Astrocyte of the spinal cord (primary cell): ENCODE measurements around the gene CA11.
A peak's percentile ranks its signal among the peaks of the same experiment; 100 is the strongest.
"Not testable (repeated sequence)": the region's sequence is repeated elsewhere in the genome, so short reads cannot be mapped to it uniquely, and the experiment has no call there.

Source experiments
- DNase-seq: peaks from one replicate; pipeline ENCODE4 v3.0.0; 2011; ENCODE audit warnings: low read depth, low spot score
- H3K4me3 ChIP-seq: 2 replicates; pipeline ENCODE4 v1.5.1; 2011; ENCODE audit warnings: low read depth, mild to moderate bottlenecking, low read length, moderate library complexity
- CTCF ChIP-seq: IDR thresholded peaks from 2 replicates; pipeline ENCODE4 v1.5.1; 2012; ENCODE audit warnings: low read depth, mild to moderate bottlenecking, low read length, inconsistent platforms
- in situ Hi-C: cut with HindIII; loops from 2 replicates; pipeline ENCODE4 v1.10.0; 2017; ENCODE audit warnings: low sequenced_read_pairs

CA11 gene

GRCh38 chr19:48659768-48660167 lies 13.8 kb upstream of the CA11 start:
- DNase-seq: no peak
- in situ Hi-C loops: no loop called here
- no peak for TF ChIP-seq CTCF
- no peak overlapping the region for H3K4me3 ChIP-seq

GRCh38 chr19:48658483-48658882 lies 12.5 kb upstream of the CA11 start:
- DNase-seq: no peak
- in situ Hi-C loops: no loop called here
- H3K4me3 ChIP-seq: no peak overlapping the region
- no peak for TF ChIP-seq CTCF

- DNase-seq, H3K4me3 ChIP-seq, in situ Hi-C loops: not testable (repeated sequence)
Observed at GRCh38 chr19:48657828-48658227, 11.8 kb upstream of the CA11 start.

GRCh38 chr19:48656840-48657474 lies 11.0 kb upstream of the CA11 start:
- in situ Hi-C loops: no loop called here
- no peak for TF ChIP-seq CTCF
- no peak overlapping the region for H3K4me3 ChIP-seq
- DNase-seq: peak; percentile 76

GRCh38 chr19:48654299-48655059 lies 8.5 kb upstream of the CA11 start:
- in situ Hi-C loops: no loop called here
- TF ChIP-seq CTCF: no peak
- DNase-seq: peak; percentile 7
- no peak overlapping the region for H3K4me3 ChIP-seq

- no peak for TF ChIP-seq CTCF
- in situ Hi-C loops: no loop called here
- no peak overlapping the region for H3K4me3 ChIP-seq
- DNase-seq: no peak
Observed at GRCh38 chr19:48651683-48652048, 5.7 kb upstream of the CA11 start.

GRCh38 chr19:48650974-48651682 lies 5.1 kb upstream of the CA11 start:
- in situ Hi-C loops: no loop called here
- no peak for DNase-seq
- TF ChIP-seq CTCF: no peak
- H3K4me3 ChIP-seq: no peak overlapping the region
